Colonic mucosa (tissue), 4 donors: ENCODE data around the gene SELP. TPM values are rescaled to one million over a fixed set of nuclear protein-coding genes. Genes with fewer than 3 reads are reported as not detected.

Source experiments
- DNase-seq: peaks from one replicate; pipeline ENCODE4 v3.0.0-alpha.2; 2020
- H3K27ac ChIP-seq: fragments of 200-600 bp; one replicate; pipeline ENCODE4 v1.8.0; 2021
- H3K27me3 ChIP-seq: fragments of 200-600 bp; one replicate; pipeline ENCODE4 v1.8.0; 2021
- H3K36me3 ChIP-seq: fragments of 200-600 bp; one replicate; pipeline ENCODE4 v1.8.0; 2021
- H3K4me1 ChIP-seq: fragments of 200-600 bp; one replicate; pipeline ENCODE4 v1.8.0; 2021; ENCODE audit warnings: mild to moderate bottlenecking
- H3K4me3 ChIP-seq: fragments of 200-600 bp; one replicate; pipeline ENCODE4 v1.8.0; 2021
- H3K9ac ChIP-seq, 2 donors: one replicate each; pipeline ENCODE4 v1.7.0; 2013; ENCODE audit warnings: control low read depth in 2 of 2, low read depth in 2 of 2, low read length in 2 of 2
- H3K9me3 ChIP-seq: fragments of 200-600 bp; one replicate; pipeline ENCODE4 v1.8.0; 2021
- CTCF ChIP-seq: fragments of 200-600 bp; IDR thresholded peaks from one replicate; pipeline ENCODE4 v1.8.0; 2022; ENCODE audit warnings: antibody characterized with exemption, mild to moderate bottlenecking
- intact Hi-C: fragments of 100-400 bp; cut with DNase I; formaldehyde crosslinking; loops from one replicate; pipeline ENCODE4 v1.14.1; 2022
- total RNA-seq, 2 donors: library from RNA; stranded (reverse); fragmentation: NEBNext Ultra II Directional in 1 of 2; extraction: Animal tissue kit (Norgen Biotek cat#: 25700) in 1 of 2; gene quantifications; one replicate each; pipeline ENCODE4 v1.2.1, GENCODE V29; 2021
- donor health status: healthy.
- donor health status: DM: no; HTN: no; CAD: no.
- donor health status: DM: no; HTN: no; CAD: no.

Gene SELP
- total RNA-seq, 2 donors from 2014 or later: 2.6 to 3.3 TPM

GRCh38 chr1:169610108-169610507 lies 19.8 kb downstream of the SELP start:
- Histone ChIP-seq H3K27me3 (no peaks in the 10 kb centered on the region), H3K27ac (no peak overlapping the region), H3K9me3 (no peaks in the 10 kb centered on the region), H3K4me1 (no peaks in the 10 kb centered on the region), H3K4me3 (no peak overlapping the region), H3K36me3 (no peaks in the 10 kb centered on the region), H3K9ac (no peak overlapping the region)
- intact Hi-C loops: no loop called here
- DNase-seq: no peak
- TF ChIP-seq CTCF: no peak

- no peak for DNase-seq
- intact Hi-C loops: no loop called here
- Histone ChIP-seq H3K36me3 (no peaks in the 10 kb centered on the region), H3K9ac (no peak overlapping the region), H3K27me3 (no peaks in the 10 kb centered on the region), H3K27ac (no peak overlapping the region), H3K4me1 (no peaks in the 10 kb centered on the region), H3K4me3 (no peak overlapping the region), H3K9me3 (no peaks in the 10 kb centered on the region)
- TF ChIP-seq CTCF: no peak
These were observed 21.7 kb downstream of the SELP start for GRCh38 chr1:169608226-169608625.

- no peaks in the 10 kb centered on the region for H3K4me1 ChIP-seq
- intact Hi-C loops: loop anchor here (5.0 kb wide), 2 partner anchors 107 to 202 kb away; partner anchors contain the start of gene SELL
These were observed 25.0 kb downstream of the SELP start for GRCh38 chr1:169604781-169605560.

GRCh38 chr1:169601096-169601881 lies 28.6 kb downstream of the SELP start:
- TF ChIP-seq CTCF: peak; percentile 28
- no peak for DNase-seq
- Histone ChIP-seq H3K4me3 (no peak overlapping the region), H3K4me1 (no peaks in the 10 kb centered on the region), H3K27me3 (no peaks in the 10 kb centered on the region), H3K9me3 (no peaks in the 10 kb centered on the region), H3K36me3 (no peaks in the 10 kb centered on the region), H3K9ac (no peak overlapping the region), H3K27ac (no peak overlapping the region)
- intact Hi-C loops: loop anchor here (5.0 kb wide), 2 partner anchors 111 to 206 kb away; partner anchors contain the start of gene SELL

More at GRCh38 chr1:169604781-169605560, 25.0 kb downstream of the SELP start:
- no peaks in the 10 kb centered on the region for H3K36me3 ChIP-seq
- H3K27ac ChIP-seq: no peak overlapping the region
- no peak for DNase-seq
- no peak overlapping the region for H3K9ac ChIP-seq
- no peaks in the 10 kb centered on the region for H3K9me3 ChIP-seq
- no peaks in the 10 kb centered on the region for H3K27me3 ChIP-seq
- no peak overlapping the region for H3K4me3 ChIP-seq
- TF ChIP-seq CTCF: no peak

- Histone ChIP-seq H3K4me1 (no peaks in the 10 kb centered on the region), H3K27ac (no peak overlapping the region), H3K4me3 (no peak overlapping the region), H3K9me3 (no peaks in the 10 kb centered on the region), H3K27me3 (no peaks in the 10 kb centered on the region), H3K9ac (no peak overlapping the region), H3K36me3 (no peaks in the 10 kb centered on the region)
- TF ChIP-seq CTCF: no peak
- DNase-seq: no peak
- intact Hi-C loops: no loop called here
These were observed 33.9 kb downstream of the SELP start for GRCh38 chr1:169595764-169596711.
